ENCODE data around the gene ASB1.

The ASB1 gene

DNA sequence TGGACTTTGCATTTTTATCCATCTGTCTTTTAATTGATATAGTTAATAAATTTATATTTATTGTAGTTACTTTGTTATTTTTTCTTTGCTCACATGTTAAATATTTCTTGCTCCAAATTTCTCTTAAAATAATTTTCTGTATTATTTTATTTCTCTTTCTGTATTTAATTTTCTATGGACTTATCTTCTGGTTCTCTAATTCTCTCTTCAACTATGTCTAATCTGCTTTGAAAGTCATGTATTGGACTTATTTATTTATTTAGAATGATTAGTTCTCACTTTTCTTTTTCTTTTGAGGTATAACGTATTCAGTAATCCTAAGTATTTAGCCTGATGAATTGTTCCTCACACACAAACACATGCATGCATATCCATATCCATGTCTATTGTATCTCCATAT lies 53.1 kb downstream of the ASB1 start:
- no peak for ATAC-seq

DNA sequence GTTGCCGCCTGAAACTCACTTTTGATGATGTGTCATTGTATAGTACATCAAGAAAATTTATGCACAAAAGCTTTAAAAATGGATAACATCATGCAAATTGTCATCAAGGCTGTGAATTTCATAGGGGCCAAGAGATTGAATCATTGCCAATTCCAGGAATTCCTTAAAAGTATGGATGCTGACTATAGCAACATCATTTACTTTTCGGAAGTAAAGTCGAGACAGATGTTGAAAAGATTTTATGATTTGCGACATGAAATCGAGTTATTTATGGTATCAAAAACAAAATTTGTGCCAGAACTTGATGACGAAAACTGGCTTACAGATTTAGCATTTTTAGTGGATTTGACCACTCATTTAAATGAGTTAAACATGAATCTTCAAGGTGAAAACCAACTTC lies 56.3 kb downstream of the ASB1 start:
- TF ChIP-seq SNAI2 (CRISPR knock-in tag; IDR thresholded peaks at IDR 0.05) (no peak), GLIS3 (CRISPR knock-in tag; IDR thresholded peaks at IDR 0.05) (no peak), TCF4 (CRISPR knock-in tag; IDR thresholded peaks at IDR 0.05; ENCODE audit: borderline replicate concordance) (no peak), ZNF70 (CRISPR knock-in tag; IDR thresholded peaks at IDR 0.05) (no peak), TOX (CRISPR knock-in tag; IDR thresholded peaks at IDR 0.05; ENCODE audit: borderline replicate concordance) (no peak), ISL1 (CRISPR knock-in tag; IDR thresholded peaks at IDR 0.05) (no peak), ARNTL (CRISPR knock-in tag; IDR thresholded peaks at IDR 0.05; ENCODE audit: borderline replicate concordance, low read depth) (no peak), BACH2 (CRISPR knock-in tag; IDR thresholded peaks at IDR 0.05; ENCODE audit: borderline replicate concordance) (no peak), PPARA (CRISPR knock-in tag; IDR thresholded peaks at IDR 0.05; ENCODE audit: borderline replicate concordance) (no peak), ZNF8 (CRISPR knock-in tag; IDR thresholded peaks at IDR 0.05) (no peak), ZFP30 (CRISPR knock-in tag; IDR thresholded peaks at IDR 0.05) (no peak), ZNF565 (CRISPR knock-in tag; conservative IDR thresholded peaks at IDR 0.05; ENCODE audit: low read depth) (no peak)
- TF ChIP-seq, protein P1, sequence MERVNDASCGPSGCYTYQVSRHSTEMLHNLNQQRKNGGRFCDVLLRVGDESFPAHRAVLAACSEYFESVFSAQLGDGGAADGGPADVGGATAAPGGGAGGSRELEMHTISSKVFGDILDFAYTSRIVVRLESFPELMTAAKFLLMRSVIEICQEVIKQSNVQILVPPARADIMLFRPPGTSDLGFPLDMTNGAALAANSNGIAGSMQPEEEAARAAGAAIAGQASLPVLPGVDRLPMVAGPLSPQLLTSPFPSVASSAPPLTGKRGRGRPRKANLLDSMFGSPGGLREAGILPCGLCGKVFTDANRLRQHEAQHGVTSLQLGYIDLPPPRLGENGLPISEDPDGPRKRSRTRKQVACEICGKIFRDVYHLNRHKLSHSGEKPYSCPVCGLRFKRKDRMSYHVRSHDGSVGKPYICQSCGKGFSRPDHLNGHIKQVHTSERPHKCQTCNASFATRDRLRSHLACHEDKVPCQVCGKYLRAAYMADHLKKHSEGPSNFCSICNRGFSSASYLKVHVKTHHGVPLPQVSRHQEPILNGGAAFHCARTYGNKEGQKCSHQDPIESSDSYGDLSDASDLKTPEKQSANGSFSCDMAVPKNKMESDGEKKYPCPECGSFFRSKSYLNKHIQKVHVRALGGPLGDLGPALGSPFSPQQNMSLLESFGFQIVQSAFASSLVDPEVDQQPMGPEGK (CRISPR knock-in tag; IDR thresholded peaks at IDR 0.05; ENCODE audit: borderline replicate concordance): no peak
- TF ChIP-seq, protein P2, sequence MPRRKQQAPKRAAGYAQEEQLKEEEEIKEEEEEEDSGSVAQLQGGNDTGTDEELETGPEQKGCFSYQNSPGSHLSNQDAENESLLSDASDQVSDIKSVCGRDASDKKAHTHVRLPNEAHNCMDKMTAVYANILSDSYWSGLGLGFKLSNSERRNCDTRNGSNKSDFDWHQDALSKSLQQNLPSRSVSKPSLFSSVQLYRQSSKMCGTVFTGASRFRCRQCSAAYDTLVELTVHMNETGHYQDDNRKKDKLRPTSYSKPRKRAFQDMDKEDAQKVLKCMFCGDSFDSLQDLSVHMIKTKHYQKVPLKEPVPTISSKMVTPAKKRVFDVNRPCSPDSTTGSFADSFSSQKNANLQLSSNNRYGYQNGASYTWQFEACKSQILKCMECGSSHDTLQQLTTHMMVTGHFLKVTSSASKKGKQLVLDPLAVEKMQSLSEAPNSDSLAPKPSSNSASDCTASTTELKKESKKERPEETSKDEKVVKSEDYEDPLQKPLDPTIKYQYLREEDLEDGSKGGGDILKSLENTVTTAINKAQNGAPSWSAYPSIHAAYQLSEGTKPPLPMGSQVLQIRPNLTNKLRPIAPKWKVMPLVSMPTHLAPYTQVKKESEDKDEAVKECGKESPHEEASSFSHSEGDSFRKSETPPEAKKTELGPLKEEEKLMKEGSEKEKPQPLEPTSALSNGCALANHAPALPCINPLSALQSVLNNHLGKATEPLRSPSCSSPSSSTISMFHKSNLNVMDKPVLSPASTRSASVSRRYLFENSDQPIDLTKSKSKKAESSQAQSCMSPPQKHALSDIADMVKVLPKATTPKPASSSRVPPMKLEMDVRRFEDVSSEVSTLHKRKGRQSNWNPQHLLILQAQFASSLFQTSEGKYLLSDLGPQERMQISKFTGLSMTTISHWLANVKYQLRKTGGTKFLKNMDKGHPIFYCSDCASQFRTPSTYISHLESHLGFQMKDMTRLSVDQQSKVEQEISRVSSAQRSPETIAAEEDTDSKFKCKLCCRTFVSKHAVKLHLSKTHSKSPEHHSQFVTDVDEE (CRISPR knock-in tag; IDR thresholded peaks at IDR 0.05): no peak
- TF ChIP-seq, protein P3, sequence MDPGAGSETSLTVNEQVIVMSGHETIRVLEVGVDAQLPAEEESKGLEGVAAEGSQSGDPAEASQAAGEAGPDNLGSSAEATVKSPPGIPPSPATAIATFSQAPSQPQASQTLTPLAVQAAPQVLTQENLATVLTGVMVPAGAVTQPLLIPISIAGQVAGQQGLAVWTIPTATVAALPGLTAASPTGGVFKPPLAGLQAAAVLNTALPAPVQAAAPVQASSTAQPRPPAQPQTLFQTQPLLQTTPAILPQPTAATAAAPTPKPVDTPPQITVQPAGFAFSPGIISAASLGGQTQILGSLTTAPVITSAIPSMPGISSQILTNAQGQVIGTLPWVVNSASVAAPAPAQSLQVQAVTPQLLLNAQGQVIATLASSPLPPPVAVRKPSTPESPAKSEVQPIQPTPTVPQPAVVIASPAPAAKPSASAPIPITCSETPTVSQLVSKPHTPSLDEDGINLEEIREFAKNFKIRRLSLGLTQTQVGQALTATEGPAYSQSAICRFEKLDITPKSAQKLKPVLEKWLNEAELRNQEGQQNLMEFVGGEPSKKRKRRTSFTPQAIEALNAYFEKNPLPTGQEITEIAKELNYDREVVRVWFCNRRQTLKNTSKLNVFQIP (CRISPR knock-in tag; IDR thresholded peaks at IDR 0.05; ENCODE audit: borderline replicate concordance, low read depth): no peak
- ATAC-seq: no peak

More for the DNA sequence above, 53.1 kb downstream of the ASB1 start:
- peak; percentile 96 for TF ChIP-seq ZFP30 (CRISPR knock-in tag; IDR thresholded peaks at IDR 0.05)
- no peak for TF ChIP-seq ZNF70 (CRISPR knock-in tag; IDR thresholded peaks at IDR 0.05)
- TF ChIP-seq ISL1 (CRISPR knock-in tag; IDR thresholded peaks at IDR 0.05): no peak

DNA sequence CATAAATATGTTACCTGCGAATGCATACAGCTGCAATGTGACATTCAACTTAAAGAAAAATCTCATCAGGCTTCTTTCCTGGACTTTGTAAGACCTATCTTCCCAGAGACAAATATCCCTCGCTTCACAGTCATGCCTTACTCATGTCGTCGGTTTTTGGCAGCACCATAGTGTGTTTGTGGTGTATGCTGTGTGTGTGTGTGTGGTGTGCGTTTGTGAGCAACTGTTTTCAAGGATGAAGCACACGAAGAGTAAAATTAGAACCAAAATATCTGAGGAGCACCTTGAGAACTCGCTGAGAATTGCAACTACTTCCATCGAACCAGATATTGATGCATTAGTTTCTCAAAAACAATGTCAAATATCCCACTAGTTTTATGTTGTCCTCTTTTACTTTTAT lies 56.9 kb downstream of the ASB1 start:
- ATAC-seq: no peak

More for the DNA sequence above, 56.9 kb downstream of the ASB1 start:
- TF ChIP-seq GLIS3 (CRISPR knock-in tag; IDR thresholded peaks at IDR 0.05) (no peak), ISL1 (CRISPR knock-in tag; IDR thresholded peaks at IDR 0.05) (no peak), ESRRG (CRISPR knock-in tag; IDR thresholded peaks at IDR 0.05) (no peak), ARNTL (CRISPR knock-in tag; IDR thresholded peaks at IDR 0.05; ENCODE audit: borderline replicate concordance, low read depth) (no peak), CSDC2 (CRISPR knock-in tag; IDR thresholded peaks at IDR 0.05) (no peak), ZNF8 (CRISPR knock-in tag; IDR thresholded peaks at IDR 0.05) (no peak), BACH2 (CRISPR knock-in tag; IDR thresholded peaks at IDR 0.05; ENCODE audit: borderline replicate concordance) (no peak), TOX (CRISPR knock-in tag; IDR thresholded peaks at IDR 0.05; ENCODE audit: borderline replicate concordance) (no peak), OSR1 (CRISPR knock-in tag; IDR thresholded peaks at IDR 0.05) (no peak), ZNF70 (CRISPR knock-in tag; IDR thresholded peaks at IDR 0.05) (no peak), TCF4 (CRISPR knock-in tag; IDR thresholded peaks at IDR 0.05; ENCODE audit: borderline replicate concordance) (no peak), ZC3H10 (CRISPR knock-in tag; IDR thresholded peaks at IDR 0.05) (no peak)
- TF ChIP-seq, protein P4, sequence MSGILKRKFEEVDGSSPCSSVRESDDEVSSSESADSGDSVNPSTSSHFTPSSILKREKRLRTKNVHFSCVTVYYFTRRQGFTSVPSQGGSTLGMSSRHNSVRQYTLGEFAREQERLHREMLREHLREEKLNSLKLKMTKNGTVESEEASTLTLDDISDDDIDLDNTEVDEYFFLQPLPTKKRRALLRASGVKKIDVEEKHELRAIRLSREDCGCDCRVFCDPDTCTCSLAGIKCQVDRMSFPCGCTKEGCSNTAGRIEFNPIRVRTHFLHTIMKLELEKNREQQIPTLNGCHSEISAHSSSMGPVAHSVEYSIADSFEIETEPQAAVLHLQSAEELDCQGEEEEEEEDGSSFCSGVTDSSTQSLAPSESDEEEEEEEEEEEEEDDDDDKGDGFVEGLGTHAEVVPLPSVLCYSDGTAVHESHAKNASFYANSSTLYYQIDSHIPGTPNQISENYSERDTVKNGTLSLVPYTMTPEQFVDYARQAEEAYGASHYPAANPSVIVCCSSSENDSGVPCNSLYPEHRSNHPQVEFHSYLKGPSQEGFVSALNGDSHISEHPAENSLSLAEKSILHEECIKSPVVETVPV (CRISPR knock-in tag; IDR thresholded peaks at IDR 0.05): no peak
- TF ChIP-seq, protein P5, sequence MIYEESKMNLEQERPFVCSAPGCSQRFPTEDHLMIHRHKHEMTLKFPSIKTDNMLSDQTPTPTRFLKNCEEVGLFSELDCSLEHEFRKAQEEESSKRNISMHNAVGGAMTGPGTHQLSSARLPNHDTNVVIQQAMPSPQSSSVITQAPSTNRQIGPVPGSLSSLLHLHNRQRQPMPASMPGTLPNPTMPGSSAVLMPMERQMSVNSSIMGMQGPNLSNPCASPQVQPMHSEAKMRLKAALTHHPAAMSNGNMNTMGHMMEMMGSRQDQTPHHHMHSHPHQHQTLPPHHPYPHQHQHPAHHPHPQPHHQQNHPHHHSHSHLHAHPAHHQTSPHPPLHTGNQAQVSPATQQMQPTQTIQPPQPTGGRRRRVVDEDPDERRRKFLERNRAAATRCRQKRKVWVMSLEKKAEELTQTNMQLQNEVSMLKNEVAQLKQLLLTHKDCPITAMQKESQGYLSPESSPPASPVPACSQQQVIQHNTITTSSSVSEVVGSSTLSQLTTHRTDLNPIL (CRISPR knock-in tag; IDR thresholded peaks at IDR 0.05; ENCODE audit: low read depth): no peak
- TF ChIP-seq, protein P2 (CRISPR knock-in tag; IDR thresholded peaks at IDR 0.05): no peak
- TF ChIP-seq, protein P3 (CRISPR knock-in tag; IDR thresholded peaks at IDR 0.05; ENCODE audit: borderline replicate concordance, low read depth): no peak
